GM12878 (cell line): ENCODE measurements around the gene SLC35F3. TPM values are rescaled to one million over a fixed set of nuclear protein-coding genes. Genes with fewer than 3 reads are reported as not detected.

ENCODE experiments used
- BCL11A ChIP-seq: IDR thresholded peaks from 2 replicates; pipeline ENCODE4 v1.6.1; 2011; ENCODE audit warnings: low read depth, low read length
- E2F8 ChIP-seq: fragments of 450-650 bp; IDR thresholded peaks from 2 replicates; pipeline ENCODE4 v1.6.1; 2018; ENCODE audit warnings: mild to moderate bottlenecking, low read depth, moderate library complexity; ENCODE audit not compliant: partially characterized antibody
- HDGF ChIP-seq: fragments of 450-650 bp; IDR thresholded peaks from 2 replicates; pipeline ENCODE4 v1.6.1; 2016; ENCODE audit warnings: antibody characterized with exemption
- IRF4 ChIP-seq: IDR thresholded peaks from 2 replicates; pipeline ENCODE4 v1.6.1; 2011; ENCODE audit warnings: low read depth, low read length
- KLF5 ChIP-seq: fragments of 450-650 bp; IDR thresholded peaks from 2 replicates; pipeline ENCODE4 v1.6.1; 2014; ENCODE audit warnings: mild to moderate bottlenecking; ENCODE audit not compliant: partially characterized antibody
- LARP7 ChIP-seq: fragments of 450-650 bp; IDR thresholded peaks from 2 replicates; pipeline ENCODE4 v1.6.1; 2017; ENCODE audit warnings: mild to moderate bottlenecking
- NR2F1 ChIP-seq: fragments of 450-650 bp; conservative IDR thresholded peaks from 2 replicates; pipeline ENCODE4 v1.6.1; 2017; ENCODE audit warnings: mild to moderate bottlenecking
- NRF1 ChIP-seq: conservative IDR thresholded peaks from 2 replicates; pipeline ENCODE4 v1.6.1; 2011; ENCODE audit warnings: mild to moderate bottlenecking, low read depth, low read length, improper control_type of control experiment
- PML ChIP-seq: IDR thresholded peaks from 2 replicates; pipeline ENCODE4 v1.6.1; 2012; ENCODE audit warnings: low read length, inconsistent platforms
- POLR2AphosphoS2 ChIP-seq: IDR thresholded peaks from 2 replicates; pipeline ENCODE4 v1.6.1; 2011; ENCODE audit warnings: low read depth, mild to moderate bottlenecking, low read length, improper control_type of control experiment, moderate library complexity
- POU2F2 ChIP-seq: IDR thresholded peaks from 3 replicates; pipeline ENCODE4 v1.6.1; 2011; ENCODE audit warnings: low read depth, mild to moderate bottlenecking, low read length, borderline replicate concordance
- RCOR1 ChIP-seq: conservative IDR thresholded peaks from 2 replicates; pipeline ENCODE4 v1.6.1; 2012; ENCODE audit warnings: low read depth, low read length, improper control_type of control experiment
- RELA ChIP-seq: fragments of 450-650 bp; IDR thresholded peaks from 2 replicates; pipeline ENCODE4 v1.8.0; 2014; ENCODE audit warnings: borderline replicate concordance; ENCODE audit not compliant: partially characterized antibody
- SUZ12 ChIP-seq: fragments of 200-600 bp; sonication (generic); IDR thresholded peaks from one replicate; pipeline ENCODE4 v1.6.1; 2018; ENCODE audit warnings: antibody characterized with exemption, mild to moderate bottlenecking; ENCODE audit not compliant: unreplicated experiment
- TAF1 ChIP-seq: IDR thresholded peaks from 2 replicates; pipeline ENCODE4 v1.6.1; 2011; ENCODE audit warnings: mild to moderate bottlenecking, low read depth, low read length, borderline replicate concordance
- USF1 ChIP-seq: IDR thresholded peaks from 2 replicates; pipeline ENCODE4 v1.6.1; 2011; ENCODE audit warnings: borderline replicate concordance, low read depth, mild to moderate bottlenecking, moderate library complexity, mixed read lengths, low read length; ENCODE audit not compliant: insufficient read depth; ENCODE audit errors: extremely low read length
- ZBED1 ChIP-seq: IDR thresholded peaks from 2 replicates; pipeline ENCODE4 v1.6.1; 2016; ENCODE audit warnings: borderline replicate concordance
- polyA plus RNA-seq, 11 experiments: library from polyadenylated mRNA; depleted of rRNA in 4 of 11; unstranded in 6 of 11; stranded (reverse) in 5 of 11; fragments of >200 nt; fragmentation: Nextera tagmentation in 4 of 11; fragmentation: Illumina TruSeq in 1 of 11; extraction: Ambion mirVana in 4 of 11; extraction: Trizol in 1 of 11; gene quantifications; 1 replicate in 1 of 11; 2 replicates in 10 of 11; pipeline versions ENCODE4 v1.2.1 to v1.2.3, GENCODE V29; 2011 to 2016; ENCODE audit warnings: inconsistent platforms in 2 of 11, missing spikeins in 2 of 11, low read depth in 1 of 11
- total RNA-seq, 4 experiments: library from RNA; depleted of rRNA in 3 of 4; stranded (reverse); fragments of >200 nt in 3 of 4; fragmentation: Illumina TruSeq in 1 of 4; extraction: Trizol in 1 of 4; gene quantifications; 2 replicates each; pipeline versions ENCODE4 v1.2.1 to v1.2.3, GENCODE V29; 2013 to 2021
- TF ChIP-seq, protein P1 (sequence below): fragments of 450-650 bp; IDR thresholded peaks from 2 replicates; pipeline ENCODE4 v1.6.1; 2016; ENCODE audit warnings: mild to moderate bottlenecking, moderate library complexity, borderline replicate concordance
- TF ChIP-seq, protein P2 (sequence below): fragments of 450-650 bp; formaldehyde crosslinking; IDR thresholded peaks from 2 replicates; pipeline ENCODE4 v1.4.0; 2020; ENCODE audit warnings: mild to moderate bottlenecking, moderate library complexity

Gene SLC35F3
- total and polyA plus RNA-seq, 10 of the 15 experiments (the other 5 are each of a cell fraction or from before 2014, with no cell fraction given): 1.0 to 8.6 (median 5.7) TPM

- TF ChIP-seq, protein P1, sequence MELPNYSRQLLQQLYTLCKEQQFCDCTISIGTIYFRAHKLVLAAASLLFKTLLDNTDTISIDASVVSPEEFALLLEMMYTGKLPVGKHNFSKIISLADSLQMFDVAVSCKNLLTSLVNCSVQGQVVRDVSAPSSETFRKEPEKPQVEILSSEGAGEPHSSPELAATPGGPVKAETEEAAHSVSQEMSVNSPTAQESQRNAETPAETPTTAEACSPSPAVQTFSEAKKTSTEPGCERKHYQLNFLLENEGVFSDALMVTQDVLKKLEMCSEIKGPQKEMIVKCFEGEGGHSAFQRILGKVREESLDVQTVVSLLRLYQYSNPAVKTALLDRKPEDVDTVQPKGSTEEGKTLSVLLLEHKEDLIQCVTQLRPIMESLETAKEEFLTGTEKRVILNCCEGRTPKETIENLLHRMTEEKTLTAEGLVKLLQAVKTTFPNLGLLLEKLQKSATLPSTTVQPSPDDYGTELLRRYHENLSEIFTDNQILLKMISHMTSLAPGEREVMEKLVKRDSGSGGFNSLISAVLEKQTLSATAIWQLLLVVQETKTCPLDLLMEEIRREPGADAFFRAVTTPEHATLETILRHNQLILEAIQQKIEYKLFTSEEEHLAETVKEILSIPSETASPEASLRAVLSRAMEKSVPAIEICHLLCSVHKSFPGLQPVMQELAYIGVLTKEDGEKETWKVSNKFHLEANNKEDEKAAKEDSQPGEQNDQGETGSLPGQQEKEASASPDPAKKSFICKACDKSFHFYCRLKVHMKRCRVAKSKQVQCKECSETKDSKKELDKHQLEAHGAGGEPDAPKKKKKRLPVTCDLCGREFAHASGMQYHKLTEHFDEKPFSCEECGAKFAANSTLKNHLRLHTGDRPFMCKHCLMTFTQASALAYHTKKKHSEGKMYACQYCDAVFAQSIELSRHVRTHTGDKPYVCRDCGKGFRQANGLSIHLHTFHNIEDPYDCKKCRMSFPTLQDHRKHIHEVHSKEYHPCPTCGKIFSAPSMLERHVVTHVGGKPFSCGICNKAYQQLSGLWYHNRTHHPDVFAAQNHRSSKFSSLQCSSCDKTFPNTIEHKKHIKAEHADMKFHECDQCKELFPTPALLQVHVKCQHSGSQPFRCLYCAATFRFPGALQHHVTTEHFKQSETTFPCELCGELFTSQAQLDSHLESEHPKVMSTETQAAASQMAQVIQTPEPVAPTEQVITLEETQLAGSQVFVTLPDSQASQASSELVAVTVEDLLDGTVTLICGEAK: no peak
- 0 out of 2 replicates have a peak, but pooled peaks have one; percentile 10 for TF ChIP-seq IRF4
- TF ChIP-seq KLF5: no peak
- no peak for TF ChIP-seq NRF1
- no peak for TF ChIP-seq BCL11A
- no peak for TF ChIP-seq E2F8
- no peak for TF ChIP-seq RELA
- TF ChIP-seq SUZ12: no peak
- no peak for TF ChIP-seq POLR2AphosphoS2
- no peak for TF ChIP-seq RCOR1
- TF ChIP-seq TAF1: no peak
- no peak for TF ChIP-seq USF1
- no peak for TF ChIP-seq POU2F2
- TF ChIP-seq NR2F1: no peak
- TF ChIP-seq PML: no peak
- no peak for TF ChIP-seq HDGF
- TF ChIP-seq ZBED1: no peak
- TF ChIP-seq, protein P2, sequence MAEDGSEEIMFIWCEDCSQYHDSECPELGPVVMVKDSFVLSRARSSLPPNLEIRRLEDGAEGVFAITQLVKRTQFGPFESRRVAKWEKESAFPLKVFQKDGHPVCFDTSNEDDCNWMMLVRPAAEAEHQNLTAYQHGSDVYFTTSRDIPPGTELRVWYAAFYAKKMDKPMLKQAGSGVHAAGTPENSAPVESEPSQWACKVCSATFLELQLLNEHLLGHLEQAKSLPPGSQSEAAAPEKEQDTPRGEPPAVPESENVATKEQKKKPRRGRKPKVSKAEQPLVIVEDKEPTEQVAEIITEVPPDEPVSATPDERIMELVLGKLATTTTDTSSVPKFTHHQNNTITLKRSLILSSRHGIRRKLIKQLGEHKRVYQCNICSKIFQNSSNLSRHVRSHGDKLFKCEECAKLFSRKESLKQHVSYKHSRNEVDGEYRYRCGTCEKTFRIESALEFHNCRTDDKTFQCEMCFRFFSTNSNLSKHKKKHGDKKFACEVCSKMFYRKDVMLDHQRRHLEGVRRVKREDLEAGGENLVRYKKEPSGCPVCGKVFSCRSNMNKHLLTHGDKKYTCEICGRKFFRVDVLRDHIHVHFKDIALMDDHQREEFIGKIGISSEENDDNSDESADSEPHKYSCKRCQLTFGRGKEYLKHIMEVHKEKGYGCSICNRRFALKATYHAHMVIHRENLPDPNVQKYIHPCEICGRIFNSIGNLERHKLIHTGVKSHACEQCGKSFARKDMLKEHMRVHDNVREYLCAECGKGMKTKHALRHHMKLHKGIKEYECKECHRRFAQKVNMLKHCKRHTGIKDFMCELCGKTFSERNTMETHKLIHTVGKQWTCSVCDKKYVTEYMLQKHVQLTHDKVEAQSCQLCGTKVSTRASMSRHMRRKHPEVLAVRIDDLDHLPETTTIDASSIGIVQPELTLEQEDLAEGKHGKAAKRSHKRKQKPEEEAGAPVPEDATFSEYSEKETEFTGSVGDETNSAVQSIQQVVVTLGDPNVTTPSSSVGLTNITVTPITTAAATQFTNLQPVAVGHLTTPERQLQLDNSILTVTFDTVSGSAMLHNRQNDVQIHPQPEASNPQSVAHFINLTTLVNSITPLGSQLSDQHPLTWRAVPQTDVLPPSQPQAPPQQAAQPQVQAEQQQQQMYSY: no peak
- no peak for TF ChIP-seq LARP7
Observed at GRCh38 chr1:234212764-234213657, 308.5 kb downstream of the SLC35F3 start (continued).
